H1 (cell line): Measurements from ENCODE around the gene STX2. TPM values are rescaled to one million over a fixed set of nuclear protein-coding genes. Genes with fewer than 3 reads are reported as not detected.

Experiments
- ASH2L ChIP-seq: fragments of 200-600, 300-600 bp; sonication (generic); IDR thresholded peaks from one replicate; pipeline ENCODE4 v1.7.1; 2017; ENCODE audit warnings: low read length
- ATF2 ChIP-seq: IDR thresholded peaks from 2 replicates; pipeline ENCODE4 v1.6.1; 2012; ENCODE audit warnings: low read length, inconsistent platforms
- BCL11A ChIP-seq, 2 experiments: IDR thresholded peaks; one replicate each; pipeline ENCODE4 v1.6.1; 2011; ENCODE audit warnings: low read depth in 2 of 2, low read length in 2 of 2, mild to moderate bottlenecking in 2 of 2
- CBX8 ChIP-seq: fragments of 300-800, 300-1000 bp; sonication (generic); IDR thresholded peaks from 2 replicates; pipeline ENCODE4 v1.7.1; 2016; ENCODE audit warnings: low read depth, low read length, borderline replicate concordance
- CREB1 ChIP-seq: IDR thresholded peaks from 2 replicates; pipeline ENCODE4 v1.6.1; 2012; ENCODE audit warnings: inconsistent platforms
- EGR1 ChIP-seq: IDR thresholded peaks from 2 replicates; pipeline ENCODE4 v1.6.1; 2011; ENCODE audit warnings: low read depth, low read length, borderline replicate concordance
- EP300 ChIP-seq, 2 experiments: IDR thresholded peaks; 1 replicate in 1 of 2; 2 replicates in 1 of 2; pipeline ENCODE4 v1.6.1; 2011 to 2012; ENCODE audit warnings: low read depth in 2 of 2, low read length in 2 of 2, mild to moderate bottlenecking in 2 of 2, borderline replicate concordance in 1 of 2, inconsistent platforms in 1 of 2, moderate library complexity in 1 of 2
- FOSL1 ChIP-seq: IDR thresholded peaks from 2 replicates; pipeline ENCODE4 v1.6.1; 2011; ENCODE audit warnings: mild to moderate bottlenecking, low read depth, low read length, moderate library complexity; ENCODE audit not compliant: insufficient read depth
- GTF2F1 ChIP-seq: IDR thresholded peaks from 2 replicates; pipeline ENCODE4 v1.6.1; 2012; ENCODE audit warnings: low read depth, low read length, improper control_type of control experiment, borderline replicate concordance
- MAX ChIP-seq: IDR thresholded peaks from 2 replicates; pipeline ENCODE4 v1.6.1; 2012; ENCODE audit warnings: inconsistent platforms
- NANOG ChIP-seq: IDR thresholded peaks from 2 replicates; pipeline ENCODE4 v1.6.1; 2011; ENCODE audit warnings: low read length, low read depth, mild to moderate bottlenecking, inconsistent platforms; ENCODE audit not compliant: insufficient read depth, poor library complexity, severe bottlenecking
- NRF1 ChIP-seq: IDR thresholded peaks from 2 replicates; pipeline ENCODE4 v1.6.1; 2011; ENCODE audit warnings: mild to moderate bottlenecking, low read depth, low read length, improper control_type of control experiment
- POU5F1 ChIP-seq: IDR thresholded peaks from 2 replicates; pipeline ENCODE4 v1.6.1; 2011; ENCODE audit warnings: low read depth, mild to moderate bottlenecking, low read length, moderate library complexity
- SAP30 ChIP-seq: fragments of 300-600 bp; sonication (generic); IDR thresholded peaks from 2 replicates; pipeline ENCODE4 v1.7.1; 2012; ENCODE audit warnings: low read length, moderate library complexity, mild to moderate bottlenecking, inconsistent platforms; ENCODE audit not compliant: insufficient read depth, insufficient replicate concordance
- SIN3A ChIP-seq, 2 experiments: IDR thresholded peaks in 1 of 2; conservative IDR thresholded peaks in 1 of 2; 2 replicates each; pipeline ENCODE4 v1.6.1; 2011 to 2012; ENCODE audit warnings: low read length in 2 of 2, improper control_type of control experiment in 1 of 2, low read depth in 1 of 2, mild to moderate bottlenecking in 1 of 2
- SIX5 ChIP-seq: IDR thresholded peaks from 2 replicates; pipeline ENCODE4 v1.6.1; 2011; ENCODE audit warnings: mild to moderate bottlenecking, low read depth, low read length
- SP2 ChIP-seq: IDR thresholded peaks from 2 replicates; pipeline ENCODE4 v1.6.1; 2012; ENCODE audit warnings: mild to moderate bottlenecking, low read length, inconsistent platforms
- SRF ChIP-seq: IDR thresholded peaks from 2 replicates; pipeline ENCODE4 v1.6.1; 2011; ENCODE audit warnings: mild to moderate bottlenecking, low read depth, low read length, moderate library complexity
- SUZ12 ChIP-seq: fragments of 200-600 bp; sonication (generic); IDR thresholded peaks from 2 replicates; pipeline ENCODE4 v1.6.1; 2012; ENCODE audit warnings: mild to moderate bottlenecking, inconsistent platforms, low read length, moderate library complexity, mixed read lengths
- YY1 ChIP-seq: IDR thresholded peaks from 2 replicates; pipeline ENCODE4 v1.6.1; 2011; ENCODE audit warnings: low read depth, mild to moderate bottlenecking, low read length
- ZNF274 ChIP-seq: IDR thresholded peaks from 2 replicates; pipeline ENCODE4 v1.7.0; 2012; ENCODE audit warnings: low read length, borderline replicate concordance; ENCODE audit errors: extremely low read depth
- polyA plus RNA-seq, 7 experiments: library from polyadenylated mRNA; depleted of rRNA in 3 of 7; stranded (reverse) in 5 of 7; unstranded in 2 of 7; fragments of >200 nt in 5 of 7; fragments of 200-250 nt in 2 of 7; gene quantifications; 1 replicate in 5 of 7; 2 replicates in 1 of 7; 4 replicates in 1 of 7; pipeline versions ENCODE4 v1.2.1 to v1.2.3, GENCODE V29; 2011 to 2013; ENCODE audit warnings: missing spikeins in 2 of 7, mixed read lengths in 2 of 7
- total RNA-seq: library from RNA; stranded (reverse); fragmentation: NEBNext Ultra II Directional; extraction: Animal tissue kit (Norgen Biotek cat#: 25700); gene quantifications from 2 replicates; pipeline ENCODE4 v1.2.1, GENCODE V29; 2021

Gene STX2
- total and polyA plus RNA-seq, 2 of the 8 experiments (the other 6 are each of a cell fraction or from before 2014, with no cell fraction given): 20.0 to 26.3 TPM

GRCh38 chr12:130871286-130872178 lies 32.5 kb upstream of the STX2 start, which contains the start of gene RAN (continued):
- TF ChIP-seq SUZ12: peak; percentile 38; the same call in 1 of the 2 replicates
- TF ChIP-seq NRF1: peak; percentile 49; the same call in 1 of the 2 replicates
- no peak for TF ChIP-seq BCL11A (IDR thresholded peaks at IDR 0.05; ENCODE audit: low read depth in 2 of 2, low read length in 2 of 2)
- no peak for TF ChIP-seq SRF
- TF ChIP-seq ZNF274: no peak
- no peak for TF ChIP-seq FOSL1
- TF ChIP-seq CREB1: no peak
- TF ChIP-seq SAP30: no peak
- TF ChIP-seq EP300 (IDR thresholded peaks at IDR 0.05; ENCODE audit: borderline replicate concordance in 1 of 2, low read depth in 2 of 2, low read length in 2 of 2): no peak
- no peak for TF ChIP-seq CBX8
- no peak; the same call in 1 of the 2 replicates for TF ChIP-seq GTF2F1
- no peak for TF ChIP-seq SP2
- peak; percentile 85 for TF ChIP-seq YY1
- no peak for TF ChIP-seq ASH2L
- TF ChIP-seq SIX5: no peak
- TF ChIP-seq NANOG: no peak
- peak; percentile 85; the same call in 1 of the 2 replicates for TF ChIP-seq MAX
- peak; percentile 64; the same call in 1 of the 2 replicates for TF ChIP-seq EGR1
- no peak for TF ChIP-seq ATF2
- TF ChIP-seq SIN3A (conservative IDR thresholded peaks at IDR 0.05 in 1 of 2, IDR thresholded peaks at IDR 0.05 in 1 of 2; ENCODE audit: low read depth in 1 of 2, low read length in 2 of 2): no peak; a peak in 1 of 4 replicates
- no peak for TF ChIP-seq POU5F1
